MM.1S (cell line): ENCODE measurements around the gene TBX2.
"Not testable (repeated sequence)": the region's sequence is repeated elsewhere in the genome, so short reads cannot be mapped to it uniquely, and the experiment has no call there.

ENCODE experiments used
- DNase-seq: peaks from one replicate; pipeline ENCODE4 v3.0.0-alpha.2; 2015
- H2AFZ ChIP-seq: fragments of 300-600 bp; sonication (generic); 2 replicates; pipeline ENCODE4 v1.6.0; 2016; ENCODE audit warnings: antibody characterized with exemption, low read length
- H3F3A ChIP-seq: fragments of 300-600 bp; sonication (generic); 2 replicates; pipeline ENCODE4 v1.6.1; 2016; ENCODE audit warnings: mild to moderate bottlenecking, antibody characterized with exemption, low read length, moderate library complexity, mixed read lengths; ENCODE audit not compliant: insufficient read depth
- H3K27ac ChIP-seq: fragments of 300-600 bp; sonication (generic); 2 replicates; pipeline ENCODE4 v1.5.1; 2016; ENCODE audit warnings: mild to moderate bottlenecking, low read length
- H3K27me3 ChIP-seq: fragments of 300-600 bp; sonication (generic); replicated peaks from 2 replicates; pipeline ENCODE4 v1.6.0; 2016; ENCODE audit warnings: low read length; ENCODE audit not compliant: insufficient read depth
- H3K36me3 ChIP-seq: fragments of 300-600 bp; sonication (generic); replicated peaks from 2 replicates; pipeline ENCODE4 v1.6.1; 2016; ENCODE audit warnings: mild to moderate bottlenecking, low read length, mixed read lengths; ENCODE audit not compliant: insufficient read depth
- H3K4me1 ChIP-seq: fragments of 300-600 bp; sonication (generic); 2 replicates; pipeline ENCODE4 v1.6.1; 2016; ENCODE audit warnings: low read length, mixed read lengths
- H3K4me2 ChIP-seq: fragments of 300-600 bp; sonication (generic); 2 replicates; pipeline ENCODE4 v1.6.0; 2016; ENCODE audit warnings: low read depth, low read length
- H3K4me3 ChIP-seq: fragments of 300-600 bp; sonication (generic); 2 replicates; pipeline ENCODE4 v1.5.1; 2016; ENCODE audit warnings: low read length, mixed read lengths
- H3K79me2 ChIP-seq: fragments of 300-600 bp; sonication (generic); 2 replicates; pipeline ENCODE4 v1.6.1; 2016; ENCODE audit warnings: mixed run types, low read length, mixed read lengths
- H3K9ac ChIP-seq: fragments of 300-600 bp; sonication (generic); 2 replicates; pipeline ENCODE4 v1.6.1; 2016; ENCODE audit warnings: low read length, mixed read lengths
- H3K9me2 ChIP-seq: fragments of 300-600 bp; sonication (generic); replicated peaks from 2 replicates; pipeline ENCODE4 v1.6.1; 2016; ENCODE audit warnings: mild to moderate bottlenecking, low read length, mixed read lengths; ENCODE audit not compliant: insufficient read depth
- H3K9me3 ChIP-seq: fragments of 300-600 bp; sonication (generic); replicated peaks from 2 replicates; pipeline ENCODE4 v1.6.1; 2016; ENCODE audit warnings: mild to moderate bottlenecking, low read length, mixed read lengths; ENCODE audit not compliant: insufficient read depth
- H4K20me1 ChIP-seq: fragments of 300-600 bp; sonication (generic); 2 replicates; pipeline ENCODE4 v1.6.1; 2016; ENCODE audit warnings: mild to moderate bottlenecking, low read length, moderate library complexity, mixed read lengths; ENCODE audit not compliant: insufficient read depth
- CTCF ChIP-seq: fragments of 300-600 bp; sonication (generic); IDR thresholded peaks from 2 replicates; pipeline ENCODE4 v1.5.1; 2016; ENCODE audit warnings: antibody characterized with exemption, low read length, mixed read lengths
- EZH2 ChIP-seq: fragments of 300-600 bp; sonication (generic); optimal IDR thresholded peaks from 2 replicates; pipeline ENCODE3; 2017; ENCODE audit warnings: low read depth, mild to moderate bottlenecking, antibody characterized with exemption, low read length, mixed read lengths
- EZH2phosphoT487 ChIP-seq: fragments of 300-600 bp; sonication (generic); IDR thresholded peaks from 2 replicates; pipeline ENCODE4 v1.6.1; 2018; ENCODE audit warnings: antibody characterized with exemption, low read length

Gene TBX2

GRCh38 chr17:61427567-61427966, 27.9 kb downstream of the TBX2 start:
- no peak overlapping the region for H2AFZ ChIP-seq
- TF ChIP-seq EZH2phosphoT487 = no peak
- no peak for TF ChIP-seq CTCF

GRCh38 chr17:61429274-61429673, 29.6 kb downstream of the TBX2 start:
- Histone ChIP-seq H3K36me3 (no peaks in the 10 kb centered on the region), H3K4me1 (no peaks in the 10 kb centered on the region), H3F3A (no peaks in the 10 kb centered on the region), H3K27me3 (no peaks in the 10 kb centered on the region), H3K79me2 (no peaks in the 10 kb centered on the region), H3K27ac (no peak overlapping the region), H3K9me3 (no peaks in the 10 kb centered on the region), H3K4me3 (no peak overlapping the region), H2AFZ (no peak overlapping the region), H4K20me1 (no peaks in the 10 kb centered on the region), H3K9ac (no peak overlapping the region), H3K9me2 (no peaks in the 10 kb centered on the region), H3K4me2 (no peak overlapping the region)
- TF ChIP-seq EZH2 (no peak), EZH2phosphoT487 (no peak), CTCF (no peak)
- DNase-seq = no peak

More at GRCh38 chr17:61427567-61427966, 27.9 kb downstream of the TBX2 start:
- no peak overlapping the region for H3K4me3 ChIP-seq
- H3K4me1 ChIP-seq = no peaks in the 10 kb centered on the region
- no peaks in the 10 kb centered on the region for H3F3A ChIP-seq
- no peaks in the 10 kb centered on the region for H3K9me3 ChIP-seq
- H3K27ac ChIP-seq = no peak overlapping the region
- DNase-seq = no peak
- no peaks in the 10 kb centered on the region for H3K79me2 ChIP-seq
- no peaks in the 10 kb centered on the region for H4K20me1 ChIP-seq
- H3K27me3 ChIP-seq = no peaks in the 10 kb centered on the region
- no peak overlapping the region for H3K9ac ChIP-seq
- H3K36me3 ChIP-seq = no peaks in the 10 kb centered on the region
- H3K4me2 ChIP-seq = no peak overlapping the region
- no peaks in the 10 kb centered on the region for H3K9me2 ChIP-seq

- H3K4me3 ChIP-seq, DNase-seq, H3K27me3 ChIP-seq, H3K79me2 ChIP-seq, H3K36me3 ChIP-seq, H3K9me3 ChIP-seq, H3K27ac ChIP-seq, H3K4me2 ChIP-seq, H2AFZ ChIP-seq, H3F3A ChIP-seq, H3K4me1 ChIP-seq, H3K9me2 ChIP-seq, H3K9ac ChIP-seq, H4K20me1 ChIP-seq: not testable (repeated sequence)
These were observed 30.2 kb downstream of the TBX2 start for GRCh38 chr17:61429831-61430230.

GRCh38 chr17:61431594-61432311, 32.1 kb downstream of the TBX2 start:
- Histone ChIP-seq H3K9ac (no peak overlapping the region), H3F3A (no peaks in the 10 kb centered on the region), H3K9me2 (no peaks in the 10 kb centered on the region), H3K27me3 (no peaks in the 10 kb centered on the region), H3K79me2 (no peaks in the 10 kb centered on the region), H3K4me3 (no peak overlapping the region), H2AFZ (no peak overlapping the region), H3K4me2 (no peak overlapping the region), H3K27ac (no peak overlapping the region), H4K20me1 (no peaks in the 10 kb centered on the region), H3K4me1 (no peaks in the 10 kb centered on the region), H3K9me3 (no peaks in the 10 kb centered on the region), H3K36me3 (no peaks in the 10 kb centered on the region)
- TF ChIP-seq CTCF = no peak
- no peak for TF ChIP-seq EZH2phosphoT487
- TF ChIP-seq EZH2 = no peak
- no peak for DNase-seq
